ENCODE data around the gene PLD4.
"Not testable (repeated sequence)": the region's sequence is repeated elsewhere in the genome, so short reads cannot be mapped to it uniquely, and the experiment has no call there.

The PLD4 gene

GRCh38 chr14:104900639-104901512 is 23.8 kb upstream of the PLD4 start:
- no peak for DNase-seq

- DNase-seq, result no peak
Observed at GRCh38 chr14:104903990-104904389, 20.7 kb upstream of the PLD4 start.

GRCh38 chr14:104904650-104905578 is 19.8 kb upstream of the PLD4 start:
- not testable (repeated sequence) for DNase-seq

- DNase-seq, result not testable (repeated sequence)
Observed at GRCh38 chr14:104905579-104905933, 19.1 kb upstream of the PLD4 start.

GRCh38 chr14:104908303-104908702 is 16.4 kb upstream of the PLD4 start:
- DNase-seq, result no peak

- no peak for DNase-seq
Observed at GRCh38 chr14:104912053-104912452, 12.6 kb upstream of the PLD4 start.

- no peak for DNase-seq
Observed at GRCh38 chr14:104913435-104913834, 11.2 kb upstream of the PLD4 start.

GRCh38 chr14:104917116-104917515 is 7.6 kb upstream of the PLD4 start:
- no peak for DNase-seq

GRCh38 chr14:104917993-104918392 is 6.7 kb upstream of the PLD4 start:
- DNase-seq, result no peak

GRCh38 chr14:104919152-104919992 is 5.3 kb upstream of the PLD4 start:
- DNase-seq, result not testable (repeated sequence)

GRCh38 chr14:104919993-104920315 is 4.7 kb upstream of the PLD4 start:
- no peak for DNase-seq

- no peak for DNase-seq
Observed at GRCh38 chr14:104923640-104924420, 849 bp upstream of the PLD4 start.

GRCh38 chr14:104925214-104925854 is 655 bp downstream of the PLD4 start:
- no peak for DNase-seq

GRCh38 chr14:104925855-104926609 is 1.4 kb downstream of the PLD4 start:
- DNase-seq, result no peak

- DNase-seq, result no peak
Observed at GRCh38 chr14:104926619-104927431, 2.1 kb downstream of the PLD4 start.

GRCh38 chr14:104927432-104927816 is 2.7 kb downstream of the PLD4 start:
- DNase-seq, result no peak

- no peak for DNase-seq
Observed at GRCh38 chr14:104927901-104928300, 3.2 kb downstream of the PLD4 start.

GRCh38 chr14:104928391-104929133 is 3.9 kb downstream of the PLD4 start:
- no peak for DNase-seq

Data from activated T-cell treated with anti-CD3 and anti-CD28 coated beads, Interleukin-2, amount 50 U/mL, for 1 hour (primary cell).